ENCODE measurements around the gene SRP9.
A peak's percentile ranks its signal among the peaks of the same experiment; 100 is the strongest.
"Not testable (repeated sequence)": the region's sequence is repeated elsewhere in the genome, so short reads cannot be mapped to it uniquely, and the experiment has no call there.

Gene SRP9

DNA sequence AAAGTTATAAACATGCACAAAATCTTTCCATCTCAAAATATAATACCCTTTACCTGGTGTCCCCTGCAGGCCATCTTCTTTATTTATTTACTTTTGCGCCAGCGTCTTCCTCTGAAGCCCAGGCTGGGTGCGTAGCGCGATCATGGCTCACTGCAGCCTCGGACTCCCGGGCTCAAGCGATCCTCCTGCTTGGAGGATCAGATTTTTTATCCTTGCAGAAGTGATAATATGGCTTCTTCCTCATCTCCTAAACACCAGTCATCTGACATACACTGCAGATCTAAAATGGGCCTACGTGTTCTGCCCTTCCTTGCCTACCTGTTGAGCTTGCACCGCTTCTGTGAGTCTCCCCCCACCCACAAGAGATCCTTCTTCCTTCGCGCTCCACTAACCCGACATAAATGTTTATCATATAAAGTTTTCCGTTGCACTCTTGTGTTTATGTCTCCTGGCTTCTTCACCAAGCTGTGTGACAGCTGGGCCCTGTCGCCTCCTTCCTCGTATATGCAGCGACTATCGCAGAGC, 506 bp upstream of the SRP9 start:
- no peak for DNase-seq

DNA sequence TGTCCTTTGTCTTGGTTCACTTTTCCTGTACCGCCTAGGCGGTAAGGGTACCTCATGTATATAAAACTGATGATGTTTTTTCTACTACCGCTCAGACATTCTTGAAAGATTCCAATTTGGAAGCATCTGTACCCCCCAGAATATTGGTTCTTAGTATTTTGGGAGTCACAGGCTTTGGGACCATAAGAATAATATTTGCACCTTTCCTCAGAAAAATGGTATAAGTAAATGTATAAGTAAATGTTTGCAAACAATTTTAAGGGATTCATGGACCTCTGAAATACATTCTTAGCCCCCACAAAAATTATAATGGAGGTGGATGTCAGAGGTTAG, 677 bp downstream of the SRP9 start:
- no peak for DNase-seq

DNA sequence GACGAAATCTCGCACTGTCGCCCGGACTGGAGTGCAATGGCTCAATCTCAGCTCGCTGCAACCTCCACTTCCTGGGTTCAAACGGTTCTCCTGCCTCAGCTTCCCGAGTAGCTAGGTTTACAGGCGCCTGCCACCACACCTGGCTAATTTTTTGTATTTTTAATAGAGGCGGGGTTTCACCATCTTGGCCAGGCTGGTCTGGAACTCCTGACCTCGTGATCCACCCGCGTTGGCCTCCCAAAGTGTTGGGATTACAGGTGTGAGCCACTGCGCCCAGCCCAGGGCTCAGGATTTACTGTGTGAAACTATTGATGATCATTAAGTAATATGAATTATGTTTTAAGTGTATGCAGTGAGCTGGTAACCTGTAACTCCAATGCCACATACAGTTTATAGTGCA, 1.5 kb downstream of the SRP9 start:
- DNase-seq = not testable (repeated sequence)

DNA sequence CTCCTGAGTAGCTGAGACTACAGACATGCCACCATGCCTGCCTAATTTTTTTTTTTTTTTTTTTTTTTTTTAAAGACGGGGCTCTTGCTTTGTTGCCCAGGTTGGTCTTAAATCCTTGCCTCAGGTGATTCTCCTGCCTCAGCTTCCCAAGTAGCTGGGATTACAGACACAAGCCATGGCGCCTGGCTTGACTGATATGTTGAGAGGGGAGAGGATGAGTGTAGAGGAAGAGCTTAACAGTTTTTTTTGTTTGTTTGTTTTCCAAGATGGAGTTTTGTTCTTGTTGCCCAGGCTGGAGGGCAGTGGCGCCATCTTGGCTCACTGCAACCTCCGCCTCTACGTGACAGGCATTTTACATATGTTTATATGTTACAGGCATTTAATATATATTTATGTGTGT, 2.5 kb downstream of the SRP9 start:
- DNase-seq = no peak

DNA sequence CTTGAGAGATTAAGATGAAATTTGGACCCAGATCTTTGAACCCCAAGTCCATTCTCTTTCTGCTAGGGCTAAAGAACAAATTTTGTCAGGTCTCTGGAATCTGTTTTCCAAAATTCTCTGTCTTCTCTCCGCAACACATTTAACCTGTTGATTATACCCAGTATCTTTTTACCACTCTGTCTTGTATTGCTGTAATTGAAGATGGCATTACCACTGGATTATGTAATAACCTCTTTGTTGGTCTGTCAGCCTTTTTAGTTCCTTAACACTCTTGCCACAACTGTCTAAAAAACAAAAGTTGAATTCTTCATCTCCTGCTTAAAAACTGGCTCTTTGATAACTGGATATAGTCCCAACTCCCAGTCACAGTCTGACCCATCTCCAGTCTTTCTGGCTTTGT, 3.0 kb downstream of the SRP9 start:
- no peak for DNase-seq

GRCh38 chr1:225789142-225789541, 11.5 kb downstream of the SRP9 start:
- not testable (repeated sequence) for DNase-seq

DNA sequence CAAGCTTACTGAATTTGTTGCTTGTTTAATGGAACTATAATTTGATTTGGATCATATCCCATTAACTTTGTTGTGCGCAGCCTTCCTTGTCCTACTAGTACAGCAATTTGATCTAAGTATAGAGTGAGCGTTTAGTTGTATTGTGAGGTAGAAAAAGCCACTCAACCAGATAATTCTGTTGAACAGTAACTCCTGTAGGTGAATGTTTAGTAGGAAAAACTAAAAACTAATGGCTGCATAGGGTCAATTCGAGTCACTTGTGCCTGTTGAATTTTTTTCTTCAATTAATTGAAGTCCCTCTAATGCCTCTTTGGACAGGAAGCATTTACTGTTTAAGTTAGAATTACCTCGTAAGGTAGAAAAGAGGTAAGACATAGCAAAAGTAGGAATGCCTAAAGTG, 17.3 kb downstream of the SRP9 start:
- no peak for DNase-seq

DNA sequence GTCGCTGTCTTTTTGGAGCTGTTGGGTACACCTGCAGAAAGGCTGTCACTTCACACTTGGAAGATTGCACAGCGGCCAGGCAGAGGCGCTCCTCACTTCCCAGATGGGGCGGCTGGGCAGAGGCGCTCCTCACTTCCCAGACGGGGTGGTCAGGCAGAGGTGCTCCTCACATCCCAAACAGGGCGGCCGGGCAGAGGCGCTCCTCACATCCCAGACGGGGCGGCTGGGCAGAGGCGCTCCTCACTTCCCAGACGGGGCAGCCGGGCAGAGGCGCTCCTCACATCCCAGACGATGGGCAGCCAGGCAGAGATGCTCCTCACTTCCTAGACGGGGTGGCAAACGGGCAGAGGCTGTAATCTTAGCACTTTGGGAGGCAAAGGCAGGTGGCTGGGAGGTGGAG, 18.5 kb downstream of the SRP9 start:
- DNase-seq = not testable (repeated sequence)

- DNase-seq = not testable (repeated sequence)
Measured at GRCh38 chr1:225801146-225801545, 23.5 kb downstream of the SRP9 start.

- no peak for DNase-seq
Measured at GRCh38 chr1:225806249-225806648, 28.6 kb downstream of the SRP9 start.

DNA sequence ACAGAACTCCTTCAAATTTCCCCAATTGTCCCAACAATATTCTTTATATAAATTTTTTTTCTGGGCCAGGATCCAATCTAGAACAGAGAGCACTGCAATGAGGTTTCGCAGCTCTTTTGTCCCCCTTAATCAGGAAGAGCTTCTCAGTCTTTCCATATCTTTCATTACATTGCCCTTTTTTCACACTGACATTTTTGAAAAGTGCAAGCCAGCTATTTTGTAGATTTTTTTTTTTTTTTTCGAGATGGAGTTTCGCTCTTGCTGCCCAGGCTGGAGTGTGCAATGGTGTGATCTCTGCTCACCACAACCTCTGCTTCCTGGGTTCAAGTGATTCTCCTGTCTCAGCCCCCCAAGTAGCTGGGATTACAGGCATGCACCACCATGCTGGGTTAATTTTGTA, 29.1 kb downstream of the SRP9 start:
- DNase-seq = not testable (repeated sequence)

DNA sequence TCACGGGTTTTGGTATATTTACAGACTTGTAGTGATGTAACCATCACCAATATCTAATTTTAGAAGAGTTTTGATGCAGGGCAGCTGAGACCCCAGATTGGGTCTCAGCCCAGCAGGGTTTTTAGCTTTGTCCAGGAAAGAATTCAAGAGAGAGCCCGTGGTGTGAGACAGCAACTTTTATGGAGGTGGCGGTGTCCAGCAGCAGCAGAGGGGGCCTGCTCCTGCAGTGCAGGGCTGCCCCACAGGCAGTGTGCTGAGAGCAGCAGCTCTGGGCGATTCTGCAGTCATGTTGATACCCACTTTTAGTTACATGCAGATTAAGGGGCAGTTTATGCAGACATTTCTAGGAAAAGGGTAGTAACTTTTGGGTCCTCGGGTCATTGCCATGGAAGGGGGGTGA, 30.5 kb downstream of the SRP9 start:
- DNase-seq = no peak

DNA sequence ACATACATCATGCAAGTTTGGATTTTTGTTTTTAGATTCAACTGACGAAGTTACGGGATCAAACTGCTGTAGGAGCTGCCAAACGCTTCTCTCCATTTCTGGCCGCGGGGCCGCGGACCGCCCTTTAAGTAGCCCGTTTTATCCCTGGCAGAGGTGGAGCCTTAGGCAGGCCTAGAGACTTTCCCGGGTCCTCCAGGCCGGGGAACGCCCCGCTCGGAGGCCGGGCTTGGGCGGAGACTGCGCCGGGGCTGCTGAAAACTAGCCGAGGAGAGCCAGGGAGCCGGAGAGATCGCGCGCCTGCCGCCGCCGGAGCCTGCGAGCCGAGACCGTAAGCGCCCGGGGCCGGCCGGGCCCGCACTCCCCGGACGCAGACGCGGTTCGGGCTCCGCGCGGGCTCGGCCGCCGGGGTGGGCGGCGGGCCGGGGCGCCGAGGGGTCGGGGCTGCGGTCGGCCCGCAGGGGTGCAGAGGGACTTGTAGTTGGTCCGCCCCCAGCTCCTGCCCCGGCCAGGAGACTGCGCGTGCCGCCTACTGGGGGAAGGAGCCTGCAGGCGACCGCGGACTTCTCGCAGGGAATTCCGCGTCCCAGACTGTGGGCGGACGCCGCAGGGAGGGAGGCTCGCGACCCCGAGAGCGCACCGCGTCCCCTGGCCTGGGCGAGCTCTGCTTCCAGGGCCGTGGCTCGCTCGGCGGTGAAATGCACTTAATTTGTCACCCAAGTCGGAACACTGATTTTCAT, 32.4 kb downstream of the SRP9 start, which contains the start of gene EPHX1:
Gene EPHX1 (plus strand): TSS at position 283 of the 737 bp plus-strand sequence. CDS start 18,606 bp downstream, outside the sequence.
- DNase-seq = no peak

GRCh38 chr1:225810579-225811538, 33.2 kb downstream of the SRP9 start:
- DNase-seq = not testable (repeated sequence)

- no peak for DNase-seq
Measured at GRCh38 chr1:225811622-225812487, 34.2 kb downstream of the SRP9 start.

DNA sequence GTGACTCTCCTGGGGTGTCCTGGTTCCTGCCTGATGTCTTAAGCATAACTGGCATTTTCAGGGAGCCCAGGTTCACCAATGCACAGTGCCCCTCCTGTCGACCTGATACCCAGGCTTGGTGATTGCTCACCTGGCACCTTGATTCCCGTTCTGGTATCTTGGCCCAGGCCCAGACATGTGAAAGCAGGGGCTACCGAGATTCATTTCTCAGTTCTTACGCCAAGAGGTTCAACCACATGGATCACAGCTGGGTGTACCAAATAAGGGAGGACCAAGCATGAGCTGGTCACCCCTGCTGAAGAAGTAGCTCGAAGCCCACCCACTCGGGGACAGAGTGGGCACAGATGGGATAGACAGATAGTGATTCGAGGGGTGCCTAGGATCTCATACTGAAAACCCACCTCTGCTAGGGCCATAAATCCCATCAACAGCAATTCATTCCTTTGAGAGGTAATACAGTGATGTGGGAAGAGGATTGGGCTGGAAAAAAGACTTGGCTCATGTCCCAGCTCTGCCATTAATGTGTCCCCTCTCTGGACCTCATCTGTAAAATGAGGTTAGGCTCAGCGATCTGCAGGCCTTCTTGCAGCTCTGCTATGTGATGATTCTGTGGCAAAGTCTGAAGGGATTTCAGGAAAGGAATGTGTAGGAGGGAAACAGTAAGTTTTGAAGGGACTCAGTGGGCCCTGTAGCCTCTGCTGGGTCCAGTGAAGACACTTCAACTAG, 35.0 kb downstream of the SRP9 start:
- DNase-seq = no peak

- no peak for DNase-seq
Measured at GRCh38 chr1:225813214-225813964, 35.8 kb downstream of the SRP9 start.

- no peak for DNase-seq
Measured at GRCh38 chr1:225814381-225814780, 36.8 kb downstream of the SRP9 start.

GRCh38 chr1:225815090-225815489, 37.5 kb downstream of the SRP9 start:
- not testable (repeated sequence) for DNase-seq

DNA sequence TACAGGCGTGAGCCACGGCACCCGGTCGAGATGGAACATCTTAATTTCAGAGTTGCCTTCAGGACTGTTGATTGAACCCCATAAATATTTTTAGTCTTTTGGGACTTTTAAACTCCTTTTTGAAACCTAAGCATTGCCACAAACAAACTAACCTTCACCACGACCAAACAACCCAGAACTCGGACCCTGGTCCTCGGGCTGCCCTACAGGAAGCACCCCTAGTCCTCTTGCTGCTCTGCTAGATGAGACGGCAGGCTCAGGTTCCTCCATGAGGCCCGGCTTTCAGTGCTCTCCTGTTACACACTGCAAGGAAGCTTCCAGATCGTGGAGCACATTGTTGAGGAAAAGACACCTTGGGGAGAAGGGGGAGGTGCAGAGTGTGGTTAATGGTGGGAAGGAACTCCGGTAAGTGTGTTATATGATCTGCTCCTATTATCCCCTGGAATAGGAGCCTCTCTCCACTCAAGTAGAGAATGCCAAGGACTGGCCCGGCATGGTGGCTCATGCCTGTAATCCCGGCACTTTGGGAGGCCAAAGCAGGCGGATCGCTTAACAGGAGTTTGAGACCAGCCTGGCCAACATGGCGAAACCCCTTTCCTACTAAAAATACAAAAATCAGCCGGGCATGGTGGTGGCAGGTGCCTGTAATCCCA, 38.0 kb downstream of the SRP9 start:
- peak; percentile 67 for DNase-seq
